PFSK-1 (cell line): ENCODE measurements around the gene ANXA6.

Source experiments
- POLR2AphosphoS5 ChIP-seq: IDR thresholded peaks from 2 replicates; pipeline ENCODE4 v1.6.1; 2012; ENCODE audit warnings: low read depth, mild to moderate bottlenecking, control low read depth, low read length, moderate library complexity
- SIN3A ChIP-seq: IDR thresholded peaks from 2 replicates; pipeline ENCODE4 v1.6.1; 2012; ENCODE audit warnings: mild to moderate bottlenecking, low read length, moderate library complexity, borderline replicate concordance; ENCODE audit not compliant: insufficient read depth
- TAF1 ChIP-seq: IDR thresholded peaks from 2 replicates; pipeline ENCODE4 v1.6.1; 2012; ENCODE audit warnings: low read length, control low read depth, borderline replicate concordance; ENCODE audit not compliant: insufficient read depth
- TF ChIP-seq, protein P1 (sequence below), 2 experiments: IDR thresholded peaks; 2 replicates each; pipeline versions ENCODE4 v1.6.1 to v1.8.0; 2011 to 2012; ENCODE audit warnings: low read depth in 2 of 2, low read length in 2 of 2, control low read depth in 1 of 2, inconsistent platforms in 1 of 2, mild to moderate bottlenecking in 1 of 2, moderate library complexity in 1 of 2; ENCODE audit not compliant: insufficient read depth in 1 of 2

GRCh38 chr5:151076616-151077015, 81.0 kb downstream of the ANXA6 start:
- TF ChIP-seq, protein P1, sequence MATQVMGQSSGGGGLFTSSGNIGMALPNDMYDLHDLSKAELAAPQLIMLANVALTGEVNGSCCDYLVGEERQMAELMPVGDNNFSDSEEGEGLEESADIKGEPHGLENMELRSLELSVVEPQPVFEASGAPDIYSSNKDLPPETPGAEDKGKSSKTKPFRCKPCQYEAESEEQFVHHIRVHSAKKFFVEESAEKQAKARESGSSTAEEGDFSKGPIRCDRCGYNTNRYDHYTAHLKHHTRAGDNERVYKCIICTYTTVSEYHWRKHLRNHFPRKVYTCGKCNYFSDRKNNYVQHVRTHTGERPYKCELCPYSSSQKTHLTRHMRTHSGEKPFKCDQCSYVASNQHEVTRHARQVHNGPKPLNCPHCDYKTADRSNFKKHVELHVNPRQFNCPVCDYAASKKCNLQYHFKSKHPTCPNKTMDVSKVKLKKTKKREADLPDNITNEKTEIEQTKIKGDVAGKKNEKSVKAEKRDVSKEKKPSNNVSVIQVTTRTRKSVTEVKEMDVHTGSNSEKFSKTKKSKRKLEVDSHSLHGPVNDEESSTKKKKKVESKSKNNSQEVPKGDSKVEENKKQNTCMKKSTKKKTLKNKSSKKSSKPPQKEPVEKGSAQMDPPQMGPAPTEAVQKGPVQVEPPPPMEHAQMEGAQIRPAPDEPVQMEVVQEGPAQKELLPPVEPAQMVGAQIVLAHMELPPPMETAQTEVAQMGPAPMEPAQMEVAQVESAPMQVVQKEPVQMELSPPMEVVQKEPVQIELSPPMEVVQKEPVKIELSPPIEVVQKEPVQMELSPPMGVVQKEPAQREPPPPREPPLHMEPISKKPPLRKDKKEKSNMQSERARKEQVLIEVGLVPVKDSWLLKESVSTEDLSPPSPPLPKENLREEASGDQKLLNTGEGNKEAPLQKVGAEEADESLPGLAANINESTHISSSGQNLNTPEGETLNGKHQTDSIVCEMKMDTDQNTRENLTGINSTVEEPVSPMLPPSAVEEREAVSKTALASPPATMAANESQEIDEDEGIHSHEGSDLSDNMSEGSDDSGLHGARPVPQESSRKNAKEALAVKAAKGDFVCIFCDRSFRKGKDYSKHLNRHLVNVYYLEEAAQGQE (IDR thresholded peaks at IDR 0.05; ENCODE audit: insufficient read depth in 1 of 2, low read depth in 2 of 2, low read length in 2 of 2): no peak
- no peak for TF ChIP-seq SIN3A
- no peak for TF ChIP-seq POLR2AphosphoS5
- no peak for TF ChIP-seq TAF1
